Fibroblast of lung (primary cell): ENCODE data around the gene SPATA21. TPM values are rescaled to one million over a fixed set of nuclear protein-coding genes. Genes with fewer than 3 reads are reported as not detected.

Source experiments
- DNase-seq, 2 donors: peaks; one replicate each; pipeline versions ENCODE4 v3.0.0 to v3.0.0-alpha.2; 2010; ENCODE audit warnings: low read depth in 2 of 2
- H2AFZ ChIP-seq: 2 replicates; pipeline ENCODE4 v1.5.1; 2012; ENCODE audit warnings: low read length, control low read depth, inconsistent platforms
- H3K27ac ChIP-seq: 2 replicates; pipeline ENCODE4 v1.5.1; 2011; ENCODE audit warnings: low read length, control low read depth; ENCODE audit not compliant: insufficient read depth
- H3K27me3 ChIP-seq: 2 replicates; pipeline ENCODE4 v1.5.1; 2011; ENCODE audit warnings: mild to moderate bottlenecking, low read length; ENCODE audit not compliant: control insufficient read depth, insufficient read depth
- H3K36me3 ChIP-seq: 2 replicates; pipeline ENCODE4 v1.5.1; 2011; ENCODE audit warnings: low read length; ENCODE audit not compliant: control insufficient read depth, insufficient read depth
- H3K4me1 ChIP-seq: 2 replicates; pipeline ENCODE4 v1.5.1; 2011; ENCODE audit warnings: low read length; ENCODE audit not compliant: control insufficient read depth, insufficient read depth; ENCODE audit errors: extremely low read depth
- H3K4me2 ChIP-seq: 2 replicates; pipeline ENCODE4 v1.5.1; 2011; ENCODE audit warnings: low read length, control low read depth; ENCODE audit not compliant: insufficient read depth; ENCODE audit errors: extremely low read depth
- H3K4me3 ChIP-seq, 4 experiments: fragments of 200-600 bp in 1 of 4; sonication (generic) in 1 of 4; replicated peaks in 1 of 4; 2 replicates each; pipeline ENCODE4 v1.5.1; 2011 to 2016; ENCODE audit warnings: low read length in 4 of 4, low read depth in 3 of 4, mild to moderate bottlenecking in 3 of 4, control low read depth in 2 of 4, inconsistent platforms in 1 of 4, mixed read lengths in 1 of 4; ENCODE audit not compliant: insufficient read depth in 1 of 4; ENCODE audit errors: control extremely low read depth in 1 of 4
- H3K79me2 ChIP-seq: 2 replicates; pipeline ENCODE4 v1.5.1; 2012; ENCODE audit warnings: mild to moderate bottlenecking, low read length, inconsistent platforms; ENCODE audit not compliant: control insufficient read depth, insufficient read depth
- H3K9ac ChIP-seq: 2 replicates; pipeline ENCODE4 v1.5.1; 2011; ENCODE audit warnings: mild to moderate bottlenecking, low read length, control low read depth; ENCODE audit not compliant: insufficient read depth
- H3K9me3 ChIP-seq: 2 replicates; pipeline ENCODE4 v1.5.1; 2012; ENCODE audit warnings: low read depth, low read length; ENCODE audit not compliant: control insufficient read depth, insufficient read depth
- H4K20me1 ChIP-seq: 2 replicates; pipeline ENCODE4 v1.5.1; 2011; ENCODE audit warnings: low read length; ENCODE audit not compliant: control insufficient read depth, insufficient read depth; ENCODE audit errors: extremely low read depth
- CTCF ChIP-seq, 2 donors: IDR thresholded peaks in 1 of 2; conservative IDR thresholded peaks in 1 of 2; 1 replicate in 1 of 2; 2 replicates in 1 of 2; pipeline ENCODE4 v1.5.1; 2011 to 2012; ENCODE audit warnings: low read length in 2 of 2, control low read depth in 1 of 2, inconsistent platforms in 1 of 2, low read depth in 1 of 2, mild to moderate bottlenecking in 1 of 2
- EZH2 ChIP-seq: IDR thresholded peaks from 2 replicates; pipeline ENCODE4 v1.5.1; 2012; ENCODE audit warnings: low read length, control low read depth, mild to moderate bottlenecking; ENCODE audit errors: missing control alignments
- polyA plus RNA-seq, 2 donors: library from polyadenylated mRNA; depleted of rRNA in 1 of 2; stranded (reverse) in 1 of 2; unstranded in 1 of 2; fragments of >200 nt; gene quantifications; 2 replicates each; pipeline ENCODE4 v1.2.1, GENCODE V29; 2011 to 2012; ENCODE audit warnings: missing spikeins in 1 of 2
- total RNA-seq: library from RNA; depleted of rRNA; stranded (reverse); fragments of >200 nt; gene quantifications from 2 replicates; pipeline ENCODE4 v1.2.1, GENCODE V29; 2014

Gene SPATA21
- total and polyA plus RNA-seq, 2 donors (not counting 1 experiment from before 2014, with no cell fraction given), result not detected

- H3K9me3 ChIP-seq, result no peaks in the 10 kb centered on the region
- TF ChIP-seq CTCF (conservative IDR thresholded peaks at IDR 0.05 in 1 of 2, IDR thresholded peaks at IDR 0.05 in 1 of 2; ENCODE audit: low read depth in 1 of 2, low read length in 2 of 2), result no peak
- TF ChIP-seq EZH2, result no peak
- no peak overlapping the region for H3K4me3 ChIP-seq
- peaks cover 91% of the 10 kb centered on the region for H3K79me2 ChIP-seq
- no peak overlapping the region for H3K9ac ChIP-seq
- no peak overlapping the region for H2AFZ ChIP-seq
- no peaks in the 10 kb centered on the region for H4K20me1 ChIP-seq
- no peak overlapping the region for H3K4me2 ChIP-seq
- no peak for DNase-seq
- peaks cover under 1% of the 10 kb centered on the region for H3K36me3 ChIP-seq
- H3K27ac ChIP-seq, result peak overlapping the region; percentile 71
- H3K4me1 ChIP-seq, result peaks cover 28% of the 10 kb centered on the region
- H3K27me3 ChIP-seq, result no peaks in the 10 kb centered on the region
Observed at GRCh38 chr1:16374266-16374665, 63.0 kb downstream of the SPATA21 start.

DNA sequence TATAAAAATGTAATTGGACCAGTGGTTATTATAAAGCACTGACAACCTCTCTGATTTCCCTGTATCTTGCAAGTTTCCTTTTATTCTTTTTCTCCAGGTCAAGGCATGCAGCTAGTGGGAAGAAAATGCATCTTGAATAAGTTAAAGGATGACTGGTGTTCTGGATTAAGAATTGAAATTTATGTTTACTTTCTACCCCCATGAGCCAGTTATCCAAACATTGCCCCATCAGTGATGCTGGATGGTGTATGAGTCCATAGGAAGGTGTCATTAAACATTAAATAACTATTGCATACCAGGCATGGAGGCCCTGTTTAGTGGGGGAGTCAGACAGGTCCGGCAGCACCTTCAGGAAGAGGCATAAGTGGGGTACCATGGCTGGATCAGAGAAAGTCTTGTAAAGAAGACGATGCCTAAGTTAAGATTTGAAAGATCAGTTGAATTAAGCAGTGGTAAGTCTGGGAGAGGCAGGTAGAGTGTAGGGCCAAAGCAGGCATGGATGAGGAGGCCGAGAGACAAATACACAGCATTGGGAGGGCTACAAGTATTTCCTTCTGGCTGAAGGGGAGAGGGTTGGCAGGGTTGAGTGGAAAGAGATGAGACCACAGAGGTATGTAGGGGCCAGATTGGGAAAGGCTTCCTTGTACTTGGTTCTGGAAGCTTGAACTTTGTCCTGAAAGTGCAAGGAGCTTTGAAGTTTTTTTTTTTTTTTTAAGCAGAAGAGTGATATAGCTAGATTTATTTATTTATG, 64.5 kb downstream of the SPATA21 start:
- Histone ChIP-seq H3K4me3 (no peak overlapping the region), H3K36me3 (peaks cover 1% of the 10 kb centered on the region), H3K27ac (peak overlapping the region; percentile 54), H3K4me2 (peak overlapping the region; percentile 27), H3K27me3 (no peaks in the 10 kb centered on the region), H3K79me2 (peaks cover 91% of the 10 kb centered on the region), H3K9ac (no peak overlapping the region), H3K4me1 (peaks cover 33% of the 10 kb centered on the region), H4K20me1 (no peaks in the 10 kb centered on the region), H2AFZ (no peak overlapping the region), H3K9me3 (no peaks in the 10 kb centered on the region)
- no peak for TF ChIP-seq EZH2
- TF ChIP-seq CTCF (conservative IDR thresholded peaks at IDR 0.05 in 1 of 2, IDR thresholded peaks at IDR 0.05 in 1 of 2; ENCODE audit: low read depth in 1 of 2, low read length in 2 of 2), result no peak
- no peak for DNase-seq

DNA sequence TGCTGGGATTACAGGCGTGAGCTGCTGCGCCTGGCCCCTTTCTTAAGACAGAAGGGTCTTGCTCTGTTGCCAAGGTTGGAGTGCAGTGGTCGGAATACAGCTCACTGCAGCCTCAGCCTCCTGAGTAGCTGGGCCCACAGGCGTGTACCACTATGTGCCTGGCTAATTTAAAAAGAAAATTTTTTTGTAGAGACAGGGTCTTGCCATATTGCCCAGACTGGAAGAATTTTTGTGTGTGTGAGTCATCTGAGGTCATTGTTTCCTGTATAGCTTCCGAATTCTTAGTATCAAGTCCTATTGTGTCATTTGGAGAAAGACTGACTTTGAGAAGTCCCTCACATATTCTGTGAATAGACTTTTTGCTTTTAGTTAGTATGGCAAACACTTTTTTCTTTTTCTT, 65.5 kb downstream of the SPATA21 start:
- Histone ChIP-seq H3K4me3 (no peak overlapping the region), H4K20me1 (no peaks in the 10 kb centered on the region), H3K4me1 (peaks cover 28% of the 10 kb centered on the region), H3K9ac (no peak overlapping the region), H3K9me3 (no peaks in the 10 kb centered on the region), H3K79me2 (peaks cover 84% of the 10 kb centered on the region), H3K36me3 (peaks cover 1% of the 10 kb centered on the region), H3K27ac (no peak overlapping the region), H3K4me2 (no peak overlapping the region), H2AFZ (no peak overlapping the region), H3K27me3 (no peaks in the 10 kb centered on the region)
- DNase-seq, result peak in 1 of 2 donors; percentile 80
- TF ChIP-seq CTCF (conservative IDR thresholded peaks at IDR 0.05 in 1 of 2, IDR thresholded peaks at IDR 0.05 in 1 of 2; ENCODE audit: low read depth in 1 of 2, low read length in 2 of 2) (no peak), EZH2 (no peak)
